Neural progenitor cell (in vitro differentiated cells): ENCODE data around the gene GOLGA8K. TPM values are rescaled to one million over a fixed set of nuclear protein-coding genes. Genes with fewer than 3 reads are reported as not detected.
"Not testable (repeated sequence)": the region's sequence is repeated elsewhere in the genome, so short reads cannot be mapped to it uniquely, and the experiment has no call there.

ENCODE experiments used
- DNase-seq: peaks from one replicate; pipeline ENCODE4 v3.0.0-alpha.2; 2016; ENCODE audit warnings: low spot score
- H2AFZ ChIP-seq: fragments of 200-600 bp; sonication (generic); replicated peaks from 2 replicates; pipeline ENCODE4 v1.6.1; 2016; ENCODE audit warnings: antibody characterized with exemption
- H3F3A ChIP-seq: fragments of 200-600 bp; sonication (generic); 2 replicates; pipeline ENCODE4 v1.6.1; 2016; ENCODE audit warnings: antibody characterized with exemption, low read depth
- H3K27ac ChIP-seq: fragments of 200-600 bp; sonication (generic); 2 replicates; pipeline ENCODE4 v1.5.1; 2016; ENCODE audit warnings: mild to moderate bottlenecking
- H3K27me3 ChIP-seq: fragments of 200-600 bp; sonication (generic); 2 replicates; pipeline ENCODE4 v1.6.1; 2016; ENCODE audit warnings: mild to moderate bottlenecking, moderate library complexity
- H3K36me3 ChIP-seq: fragments of 200-600 bp; sonication (generic); 2 replicates; pipeline ENCODE4 v1.5.1; 2016
- H3K4me1 ChIP-seq: fragments of 200-600 bp; sonication (generic); 2 replicates; pipeline ENCODE4 v1.6.1; 2016; ENCODE audit warnings: mixed run types
- H3K4me2 ChIP-seq: fragments of 200-600 bp; sonication (generic); 2 replicates; pipeline ENCODE4 v1.6.1; 2016
- H3K4me3 ChIP-seq: fragments of 200-600 bp; sonication (generic); 2 replicates; pipeline ENCODE4 v1.5.1; 2016
- H3K79me2 ChIP-seq: fragments of 200-600 bp; sonication (generic); 2 replicates; pipeline ENCODE4 v1.6.1; 2016; ENCODE audit warnings: low read depth
- H3K9ac ChIP-seq: fragments of 200-600 bp; sonication (generic); 2 replicates; pipeline ENCODE4 v1.6.1; 2016
- H3K9me3 ChIP-seq: fragments of 200-600 bp; sonication (generic); 2 replicates; pipeline ENCODE4 v1.5.1; 2016; ENCODE audit warnings: low read depth
- H4K20me1 ChIP-seq: fragments of 200-600 bp; sonication (generic); 2 replicates; pipeline ENCODE4 v1.6.1; 2016; ENCODE audit warnings: low read depth
- H3K27ac Mint-ChIP-seq: 3 replicates; pipeline ENCODE4 v1.8.0; 2021; ENCODE audit warnings: mixed read lengths
- H3K27me3 Mint-ChIP-seq: 2 replicates; pipeline ENCODE4 v1.8.0; 2022; ENCODE audit warnings: low read depth, mild to moderate bottlenecking, inconsistent platforms, moderate library complexity, mixed read lengths; ENCODE audit not compliant: insufficient read depth
- H3K36me3 Mint-ChIP-seq: 3 replicates; pipeline ENCODE4 v1.8.0; 2021; ENCODE audit warnings: mixed read lengths
- H3K4me1 Mint-ChIP-seq: 3 replicates; pipeline ENCODE4 v1.8.0; 2021; ENCODE audit warnings: mixed read lengths
- H3K4me3 Mint-ChIP-seq: 3 replicates; pipeline ENCODE4 v1.8.0; 2021; ENCODE audit warnings: mild to moderate bottlenecking, moderate library complexity, mixed read lengths
- H3K9me3 Mint-ChIP-seq: 3 replicates; pipeline ENCODE4 v1.8.0; 2020; ENCODE audit warnings: mixed read lengths
- CTCF ChIP-seq: fragments of 200-600 bp; sonication (generic); IDR thresholded peaks from 2 replicates; pipeline ENCODE4 v1.5.1; 2017; ENCODE audit warnings: antibody characterized with exemption, mild to moderate bottlenecking
- total RNA-seq: library from RNA; depleted of rRNA; stranded (reverse); fragments of >200 nt; gene quantifications from 2 replicates; pipeline ENCODE4 v1.2.3, GENCODE V29; 2015; ENCODE audit warnings: low replicate concordance

Gene GOLGA8K, protein sequence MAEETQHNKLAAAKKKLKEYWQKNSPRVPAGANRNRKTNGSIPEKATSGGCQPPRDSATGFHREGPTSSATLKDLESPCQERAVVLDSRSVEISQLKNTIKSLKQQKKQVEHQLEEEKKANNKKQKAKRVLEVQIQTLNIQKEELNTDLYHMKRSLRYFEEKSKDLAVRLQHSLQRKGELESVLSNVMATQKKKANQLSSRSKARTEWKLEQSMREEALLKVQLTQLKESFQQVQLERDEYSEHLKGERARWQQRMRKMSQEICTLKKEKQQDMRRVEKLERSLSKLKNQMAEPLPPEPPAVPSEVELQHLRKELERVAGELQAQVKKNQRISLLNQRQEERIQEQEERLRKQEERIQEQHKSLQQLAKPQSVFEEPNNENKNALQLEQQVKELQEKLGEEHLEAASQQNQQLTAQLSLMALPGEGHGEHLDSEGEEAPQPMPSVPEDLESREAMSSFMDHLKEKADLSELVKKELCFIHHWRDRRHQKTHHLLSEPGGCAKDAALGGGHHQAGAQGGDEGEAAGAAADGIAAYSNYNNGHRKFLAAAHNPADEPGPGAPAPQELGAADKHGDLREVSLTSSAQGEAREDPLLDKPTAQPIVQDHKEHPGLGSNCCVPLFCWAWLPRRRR
- total RNA-seq, result not detected in 2 replicates

DNA sequence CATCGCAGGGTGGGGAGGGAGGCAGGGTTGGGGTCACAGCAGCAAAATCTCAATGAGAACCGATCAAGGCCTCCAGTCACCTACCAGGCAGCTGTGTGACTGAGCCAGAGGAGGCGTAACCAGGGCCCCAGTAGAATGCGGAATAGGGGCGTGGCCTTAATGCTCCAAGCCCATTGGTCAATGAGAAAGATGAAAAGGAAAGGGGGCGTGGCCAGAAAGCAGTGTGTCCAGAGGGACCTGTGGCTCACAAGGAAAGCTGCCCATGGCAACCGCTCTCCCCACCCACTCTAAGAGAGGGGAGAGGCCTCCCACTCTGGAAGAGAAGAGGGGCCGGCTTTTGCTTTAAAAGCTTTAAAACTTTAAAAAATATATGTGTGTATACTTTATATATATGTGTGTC is at the start of gene GOLGA8K:
GOLGA8K (minus strand) TSS at position 101 of the 400 bp plus-strand sequence; CDS start at position 3, 98 bp downstream.
- H3K27ac ChIP-seq, H3K27ac Mint-ChIP-seq, H3K36me3 ChIP-seq, H4K20me1 ChIP-seq, H3K9me3 ChIP-seq, DNase-seq, H3K36me3 Mint-ChIP-seq, H3K9ac ChIP-seq, H3K79me2 ChIP-seq, H3K27me3 Mint-ChIP-seq, H3K4me2 ChIP-seq, H3K9me3 Mint-ChIP-seq, H3K4me3 Mint-ChIP-seq, H3K4me1 ChIP-seq, H3K4me1 Mint-ChIP-seq, H3K27me3 ChIP-seq, H3K4me3 ChIP-seq, H3F3A ChIP-seq, H2AFZ ChIP-seq: not testable (repeated sequence)

- H4K20me1 ChIP-seq, H3K4me1 Mint-ChIP-seq, H3K36me3 ChIP-seq, H3K4me3 Mint-ChIP-seq, DNase-seq, H3K4me3 ChIP-seq, H3K9me3 Mint-ChIP-seq, H3K27ac Mint-ChIP-seq, H3K27me3 ChIP-seq, H3F3A ChIP-seq, H2AFZ ChIP-seq, H3K9me3 ChIP-seq, H3K27ac ChIP-seq, H3K79me2 ChIP-seq, H3K27me3 Mint-ChIP-seq, H3K9ac ChIP-seq, H3K36me3 Mint-ChIP-seq, H3K4me1 ChIP-seq, H3K4me2 ChIP-seq: not testable (repeated sequence)
- peak; percentile 17 for TF ChIP-seq CTCF
Measured at GRCh38 chr15:32440445-32440977, 37.4 kb upstream of the GOLGA8K start.

- not testable (repeated sequence) for H3K4me3 Mint-ChIP-seq
Measured at GRCh38 chr15:32434102-32434963, 31.2 kb upstream of the GOLGA8K start.

GRCh38 chr15:32427635-32428034 is 24.5 kb upstream of the GOLGA8K start:
- not testable (repeated sequence) for H3K36me3 Mint-ChIP-seq

More at GRCh38 chr15:32434102-32434963, 31.2 kb upstream of the GOLGA8K start:
- H3K9me3 Mint-ChIP-seq, H3K9ac ChIP-seq, H3K27ac ChIP-seq, DNase-seq, H3K79me2 ChIP-seq, H3K4me1 Mint-ChIP-seq, H3K9me3 ChIP-seq, H3K4me3 ChIP-seq, H4K20me1 ChIP-seq, H3K4me1 ChIP-seq, H3F3A ChIP-seq, H3K36me3 ChIP-seq, H3K27me3 Mint-ChIP-seq, H3K4me2 ChIP-seq, H3K27me3 ChIP-seq, H2AFZ ChIP-seq, H3K36me3 Mint-ChIP-seq, H3K27ac Mint-ChIP-seq: not testable (repeated sequence)

DNA sequence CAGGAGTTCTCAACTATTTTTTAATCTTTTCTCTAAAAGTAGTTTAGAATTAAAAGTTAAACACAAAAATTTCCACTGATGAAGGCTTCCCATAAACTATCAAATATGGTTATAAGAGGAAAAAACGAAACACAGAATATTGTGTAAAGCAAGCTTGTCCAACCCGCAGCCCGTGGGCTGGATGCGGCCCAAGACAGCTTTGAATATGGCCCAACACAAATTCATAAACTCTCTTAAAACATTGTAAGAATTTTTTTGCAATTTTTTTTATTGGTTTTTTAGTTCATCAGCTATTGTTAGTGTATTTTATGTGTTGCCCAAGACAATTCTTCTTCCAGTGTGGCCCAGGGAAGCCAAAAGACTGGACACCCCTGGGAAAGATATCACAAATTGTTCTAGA is 23.4 kb upstream of the GOLGA8K start:
- H3K4me1 Mint-ChIP-seq, H4K20me1 ChIP-seq, H3K9ac ChIP-seq, H3K27me3 Mint-ChIP-seq, H3K4me2 ChIP-seq, H3K4me3 ChIP-seq, H3K27ac ChIP-seq, H3K9me3 ChIP-seq, H3K9me3 Mint-ChIP-seq, H2AFZ ChIP-seq, H3K27ac Mint-ChIP-seq, H3K27me3 ChIP-seq, H3K4me1 ChIP-seq, DNase-seq, H3F3A ChIP-seq, H3K36me3 ChIP-seq, H3K4me3 Mint-ChIP-seq, H3K79me2 ChIP-seq, H3K36me3 Mint-ChIP-seq: not testable (repeated sequence)

More at GRCh38 chr15:32427635-32428034, 24.5 kb upstream of the GOLGA8K start:
- H3K27ac ChIP-seq, DNase-seq, H3K4me3 ChIP-seq, H3K9me3 Mint-ChIP-seq, H3K4me1 Mint-ChIP-seq, H3K36me3 ChIP-seq, H3K4me1 ChIP-seq, H2AFZ ChIP-seq, H3K4me3 Mint-ChIP-seq, H3K9ac ChIP-seq, H3K27me3 ChIP-seq, H3K4me2 ChIP-seq, H4K20me1 ChIP-seq, H3K27ac Mint-ChIP-seq, H3K27me3 Mint-ChIP-seq, H3K9me3 ChIP-seq, H3F3A ChIP-seq, H3K79me2 ChIP-seq: not testable (repeated sequence)
